Measurements from ENCODE around the gene JUP.

GRCh38 chr17:41825175-41825845 is 38.8 kb upstream of the JUP start:
- TF ChIP-seq TAF1 (CRISPR knock-in tag; IDR thresholded peaks at IDR 0.05) (no peak), BCL3 (CRISPR knock-in tag; IDR thresholded peaks at IDR 0.05) (no peak), CREB1 (IDR thresholded peaks at IDR 0.05) (no peak), CREB1 (CRISPR knock-in tag; IDR thresholded peaks at IDR 0.05) (no peak), ZSCAN22 (CRISPR knock-in tag; IDR thresholded peaks at IDR 0.05) (no peak), ZBTB20 (CRISPR knock-in tag; IDR thresholded peaks at IDR 0.05; ENCODE audit: borderline replicate concordance, low read depth) (no peak), FIP1L1 (IDR thresholded peaks at IDR 0.05; ENCODE audit: borderline replicate concordance, insufficient read depth, low read depth, low read length) (no peak), HNF4G (IDR thresholded peaks at IDR 0.05; ENCODE audit: borderline replicate concordance, low read depth, low read length) (no peak), HNF4G (CRISPR knock-in tag; IDR thresholded peaks at IDR 0.05; ENCODE audit: borderline replicate concordance, low read depth) (no peak), SRF (IDR thresholded peaks at IDR 0.05; ENCODE audit: low read depth, low read length) (no peak), PHB2 (IDR thresholded peaks at IDR 0.05; ENCODE audit: partially characterized antibody) (no peak), CREB3 (CRISPR knock-in tag; IDR thresholded peaks at IDR 0.05) (no peak)
